B cell (primary cell): ENCODE measurements around the gene RFC4. TPM values are rescaled to one million over a fixed set of nuclear protein-coding genes. Genes with fewer than 3 reads are reported as not detected.

Experiments used
- ATAC-seq: fragments of 200-7000 bp; cut with Tn5 transposase; one replicate; pipeline ENCODE4 v1.10.0; 2021; ENCODE audit warnings: low read depth, mild to moderate bottlenecking, moderate number of reproducible peaks, moderate library complexity
- CTCF ChIA-PET: fragments of 350-600 bp; sonication (Branson Sonifier 250); formaldehyde crosslinking; loops from one replicate; lab custom pipeline; 2021; ENCODE audit warnings: antibody characterized with exemption, inconsistent platforms; lab: Charles Lee
- POLR2A ChIA-PET: fragments of 350-600 bp; sonication (Branson Sonifier 250); formaldehyde crosslinking; loops from one replicate; lab custom pipeline; 2021; ENCODE audit warnings: antibody characterized with exemption; lab: Charles Lee
- DNase-seq: peaks from one replicate; pipeline ENCODE4 v3.0.0; 2013
- H2AFZ ChIP-seq: 2 replicates; pipeline ENCODE4 v1.6.1; 2012; ENCODE audit warnings: mild to moderate bottlenecking, low read depth, low read length; ENCODE audit not compliant: insufficient read depth, poor library complexity, severe bottlenecking
- H3K27ac ChIP-seq, 2 donors: 1 replicate in 1 of 2; 2 replicates in 1 of 2; pipeline ENCODE4 v1.5.1; 2012 to 2013; ENCODE audit warnings: low read length in 2 of 2, mild to moderate bottlenecking in 2 of 2, moderate library complexity in 1 of 2
- H3K27me3 ChIP-seq, 4 experiments: fragments of 200-600 bp in 1 of 4; sonication (generic) in 1 of 4; replicated peaks in 1 of 4; 1 replicate in 2 of 4; 2 replicates in 2 of 4; pipeline versions ENCODE4 v1.6.1 to v1.7.0; 2013 to 2016; ENCODE audit warnings: low read length in 3 of 4, mild to moderate bottlenecking in 2 of 4, mixed read lengths in 1 of 4, moderate library complexity in 1 of 4; ENCODE audit not compliant: insufficient read depth in 4 of 4, control insufficient read depth in 3 of 4; ENCODE audit errors: control extremely low read depth in 1 of 4
- H3K36me3 ChIP-seq, 2 experiments: replicated peaks in 1 of 2; 1 replicate in 1 of 2; 2 replicates in 1 of 2; pipeline versions ENCODE4 v1.6.1 to v1.7.1; 2013; ENCODE audit warnings: low read length in 1 of 2; ENCODE audit not compliant: insufficient read depth in 2 of 2, control insufficient read depth in 1 of 2; ENCODE audit errors: control extremely low read depth in 1 of 2, extremely low read depth in 1 of 2
- H3K4me1 ChIP-seq, 2 donors: fragments of 200-600 bp in 1 of 2; sonication (generic) in 1 of 2; 1 replicate in 1 of 2; 2 replicates in 1 of 2; pipeline versions ENCODE4 v1.5.1 to v1.6.1; 2013 to 2017; ENCODE audit warnings: low read length in 2 of 2; ENCODE audit not compliant: control insufficient read depth in 2 of 2, insufficient read depth in 2 of 2
- H3K4me2 ChIP-seq: replicated peaks from 2 replicates; pipeline ENCODE3; 2012; ENCODE audit warnings: mild to moderate bottlenecking, low read depth, low read length; ENCODE audit not compliant: poor library complexity, severe bottlenecking
- H3K4me3 ChIP-seq, 5 experiments: fragments of 200-600 bp in 1 of 5; sonication (generic) in 1 of 5; 1 replicate in 3 of 5; 2 replicates in 2 of 5; pipeline versions ENCODE4 v1.5.1 to v1.7.0; 2011 to 2016; ENCODE audit warnings: low read length in 4 of 5, mild to moderate bottlenecking in 4 of 5, low read depth in 2 of 5, control low read depth in 1 of 5, moderate library complexity in 1 of 5; ENCODE audit not compliant: insufficient read depth in 1 of 5; ENCODE audit errors: control extremely low read depth in 1 of 5, extremely low read depth in 1 of 5
- H3K79me2 ChIP-seq: fragments of 200-600 bp; sonication (generic); one replicate; pipeline ENCODE4 v1.6.0; 2016; ENCODE audit warnings: low read length; ENCODE audit not compliant: control insufficient read depth, insufficient read depth
- H3K9ac ChIP-seq: fragments of 200-600 bp; sonication (generic); 2 replicates; pipeline ENCODE4 v1.6.1; 2017; ENCODE audit warnings: mild to moderate bottlenecking, low read length, moderate library complexity
- H3K9me3 ChIP-seq, 3 donors: one replicate each; pipeline versions ENCODE4 v1.6.1 to v1.7.1; 2013; ENCODE audit warnings: low read length in 2 of 3; ENCODE audit not compliant: control insufficient read depth in 2 of 3, insufficient read depth in 1 of 3; ENCODE audit errors: control extremely low read depth in 1 of 3
- H4K20me1 ChIP-seq: 2 replicates; pipeline ENCODE4 v1.6.0; 2012; ENCODE audit warnings: mild to moderate bottlenecking, low read length; ENCODE audit not compliant: insufficient read depth, control insufficient read depth, poor library complexity, severe bottlenecking
- H3K27ac Mint-ChIP-seq: one replicate; pipeline ENCODE4 v1.8.0; 2021; ENCODE audit warnings: mixed read lengths
- H3K27me3 Mint-ChIP-seq: one replicate; pipeline ENCODE4 v1.8.0; 2021; ENCODE audit warnings: mixed read lengths
- H3K4me1 Mint-ChIP-seq: one replicate; pipeline ENCODE4 v1.8.0; 2021; ENCODE audit warnings: mixed read lengths
- H3K4me3 Mint-ChIP-seq: one replicate; pipeline ENCODE4 v1.8.0; 2021; ENCODE audit warnings: mixed read lengths
- H3K9me3 Mint-ChIP-seq: one replicate; pipeline ENCODE4 v1.8.0; 2022; ENCODE audit warnings: mixed read lengths; ENCODE audit not compliant: insufficient read depth
- EZH2 ChIP-seq: IDR thresholded peaks from 2 replicates; pipeline ENCODE4 v1.6.1; 2012; ENCODE audit warnings: borderline replicate concordance, low read depth, mild to moderate bottlenecking, moderate library complexity, low read length; ENCODE audit not compliant: insufficient read depth, poor library complexity, severe bottlenecking
- WGBS: methylation state at CpG from one replicate; pipeline ENCODE4 v1.1.5; 2013; ENCODE audit warnings: missing lambda C conversion rate; ENCODE audit not compliant: insufficient coverage; 5-methylcytosine and 5-hydroxymethylcytosine counted together
- intact Hi-C: fragments of 100-400 bp; cut with micrococcal nuclease; formaldehyde crosslinking; loops from one replicate; pipeline ENCODE4 v1.10.0; 2022
- polyA plus RNA-seq: library from polyadenylated mRNA; depleted of rRNA; stranded (reverse); fragments of >200 nt; gene quantifications from 2 replicates; pipeline ENCODE4 v1.2.3, GENCODE V29; 2012
- total RNA-seq, 2 donors: library from RNA; stranded (reverse); fragments of 120-200 nt in 1 of 2; gene quantifications; 1 replicate in 1 of 2; 2 replicates in 1 of 2; pipeline versions ENCODE4 v1.2.3 to v1.2.4, GENCODE V29; 2013 to 2022
- TF ChIP-seq, protein P1 (sequence below): fragments of 200-600 bp; IDR thresholded peaks from one replicate; pipeline ENCODE4 v1.8.0; 2022; ENCODE audit warnings: antibody characterized with exemption, mild to moderate bottlenecking

RFC4 gene
- total and polyA plus RNA-seq, 2 donors (not counting 1 experiment from before 2014, with no cell fraction given) = 17.8 to 20.5 TPM

DNA sequence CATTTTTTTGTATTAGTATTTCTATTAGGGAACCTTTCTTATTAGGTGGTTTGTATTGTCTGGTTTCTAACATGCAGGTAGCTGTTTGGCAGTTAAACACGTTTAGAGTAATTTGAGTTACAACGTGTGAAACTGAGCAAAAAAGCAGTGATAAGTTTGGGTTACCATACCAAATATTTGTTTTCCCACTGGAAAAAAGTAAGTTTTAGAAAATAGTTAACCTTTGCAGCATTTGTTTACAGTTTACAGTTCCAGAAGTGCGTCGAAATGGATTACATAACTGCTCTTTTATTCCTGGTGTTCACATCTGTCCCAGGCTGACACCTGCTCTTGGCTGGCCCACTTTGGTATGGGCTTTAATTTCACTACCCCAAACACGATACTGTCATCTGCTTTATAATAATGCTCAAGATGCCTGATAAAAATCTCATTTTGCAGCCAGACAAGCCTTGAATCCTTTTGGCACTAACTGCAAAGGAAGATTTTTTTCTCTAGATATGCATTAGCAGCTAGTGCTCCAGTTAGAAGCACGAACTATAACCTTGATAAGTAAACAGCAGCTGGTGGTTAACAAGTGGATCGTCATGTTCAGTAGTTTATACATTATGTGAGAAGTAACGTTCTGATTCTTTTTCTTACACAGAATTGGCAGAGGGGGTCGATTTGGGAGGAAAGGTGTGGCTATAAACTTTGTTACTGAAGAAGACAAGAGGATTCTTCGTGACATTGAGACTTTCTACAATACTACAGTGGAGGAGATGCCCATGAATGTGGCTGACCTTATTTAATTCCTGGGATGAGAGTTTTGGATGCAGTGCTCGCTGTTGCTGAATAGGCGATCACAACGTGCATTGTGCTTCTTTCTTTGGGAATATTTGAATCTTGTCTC lies 17.6 kb downstream of the RFC4 start:
- CTCF ChIA-PET = interaction anchor here (0.9 to 1.4 kb wide), 4 partner anchors 17 to 174 kb away, joined by 3 to 5 read pairs (median 3); partner anchors contain the start of gene RFC4
- Histone ChIP-seq H3K4me3 (no peak overlapping the region), H3K79me2 (peaks cover 33% of the 10 kb centered on the region), H3K36me3 (peaks cover 5 to 78% of the 10 kb centered on the region in 2 experiments), H3K27ac (no peak overlapping the region), H3K4me2 (no peak overlapping the region), H3K27me3 (no peaks in the 10 kb centered on the region), H3K4me1 (peaks cover 35 to 37% of the 10 kb centered on the region in 2 donors), H2AFZ (no peak overlapping the region), H3K9me3 (no peaks in the 10 kb centered on the region), H3K9ac (no peak overlapping the region), H4K20me1 (peaks cover 68% of the 10 kb centered on the region)
- intact Hi-C loops = loop anchor here (5.0 to 10.0 kb wide), 2 partner anchors 144 to 1204 kb away; partner anchors contain the start of genes SENP2 and ST6GAL1
- no peak for ATAC-seq
- no peaks in the 10 kb centered on the region for H3K27me3 Mint-ChIP-seq
- H3K4me1 Mint-ChIP-seq = peaks cover 59% of the 10 kb centered on the region
- DNase-seq = peak; percentile 36
- WGBS = 80% methylated on average over 7 of the region's 13 CpGs
- H3K4me3 Mint-ChIP-seq = no peak overlapping the region
- POLR2A ChIA-PET = interaction anchor here (0.5 kb wide), 1 partner anchor 1793 kb away, joined by 9 read pairs; no protein-coding TSS in a partner anchor
- TF ChIP-seq, protein P1, sequence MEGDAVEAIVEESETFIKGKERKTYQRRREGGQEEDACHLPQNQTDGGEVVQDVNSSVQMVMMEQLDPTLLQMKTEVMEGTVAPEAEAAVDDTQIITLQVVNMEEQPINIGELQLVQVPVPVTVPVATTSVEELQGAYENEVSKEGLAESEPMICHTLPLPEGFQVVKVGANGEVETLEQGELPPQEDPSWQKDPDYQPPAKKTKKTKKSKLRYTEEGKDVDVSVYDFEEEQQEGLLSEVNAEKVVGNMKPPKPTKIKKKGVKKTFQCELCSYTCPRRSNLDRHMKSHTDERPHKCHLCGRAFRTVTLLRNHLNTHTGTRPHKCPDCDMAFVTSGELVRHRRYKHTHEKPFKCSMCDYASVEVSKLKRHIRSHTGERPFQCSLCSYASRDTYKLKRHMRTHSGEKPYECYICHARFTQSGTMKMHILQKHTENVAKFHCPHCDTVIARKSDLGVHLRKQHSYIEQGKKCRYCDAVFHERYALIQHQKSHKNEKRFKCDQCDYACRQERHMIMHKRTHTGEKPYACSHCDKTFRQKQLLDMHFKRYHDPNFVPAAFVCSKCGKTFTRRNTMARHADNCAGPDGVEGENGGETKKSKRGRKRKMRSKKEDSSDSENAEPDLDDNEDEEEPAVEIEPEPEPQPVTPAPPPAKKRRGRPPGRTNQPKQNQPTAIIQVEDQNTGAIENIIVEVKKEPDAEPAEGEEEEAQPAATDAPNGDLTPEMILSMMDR = no peak
- TF ChIP-seq EZH2 = no peak
- H3K27ac Mint-ChIP-seq = peak overlapping the region; percentile 33
- H3K9me3 Mint-ChIP-seq = no peaks in the 10 kb centered on the region
